Astrocyte of the cerebellum (primary cell): ENCODE data around the gene TDRD7.

Experiments
- DNase-seq: peaks from one replicate; pipeline ENCODE4 v3.0.0-alpha.2; 2011; ENCODE audit warnings: low read depth
- H3K4me3 ChIP-seq: 2 replicates; pipeline ENCODE4 v1.5.1; 2011; ENCODE audit warnings: mild to moderate bottlenecking, low read depth, low read length, moderate library complexity
- in situ Hi-C: cut with HindIII; loops from 2 replicates; pipeline ENCODE4 v1.10.0; 2017; ENCODE audit warnings: low sequenced_read_pairs
- TF ChIP-seq, protein P1 (sequence below): IDR thresholded peaks from 2 replicates; pipeline ENCODE4 v1.5.1; 2012; ENCODE audit warnings: low read length, low read depth, moderate library complexity, mild to moderate bottlenecking; ENCODE audit errors: missing control alignments

TDRD7 gene

DNA sequence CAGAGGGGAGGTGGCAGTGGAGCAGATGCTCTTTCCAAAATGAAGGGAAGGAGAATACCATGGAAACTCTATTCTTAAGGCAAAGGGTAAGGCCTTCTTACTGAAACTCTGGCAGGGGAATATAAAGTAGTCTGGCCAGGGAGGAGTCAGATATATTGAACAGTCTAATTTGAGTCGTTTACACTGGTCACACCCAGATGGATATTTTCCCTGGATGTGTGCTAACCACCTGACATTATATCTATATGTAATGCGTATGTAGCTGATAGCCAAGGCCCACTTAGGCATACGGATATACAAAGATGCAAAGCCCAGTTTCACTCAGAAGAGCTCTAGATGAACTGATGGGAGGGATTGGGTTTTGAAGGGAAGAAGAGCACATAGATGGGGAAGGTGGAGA, 7.0 kb downstream of the TDRD7 start:
- in situ Hi-C loops: no loop called here
- TF ChIP-seq, protein P1, sequence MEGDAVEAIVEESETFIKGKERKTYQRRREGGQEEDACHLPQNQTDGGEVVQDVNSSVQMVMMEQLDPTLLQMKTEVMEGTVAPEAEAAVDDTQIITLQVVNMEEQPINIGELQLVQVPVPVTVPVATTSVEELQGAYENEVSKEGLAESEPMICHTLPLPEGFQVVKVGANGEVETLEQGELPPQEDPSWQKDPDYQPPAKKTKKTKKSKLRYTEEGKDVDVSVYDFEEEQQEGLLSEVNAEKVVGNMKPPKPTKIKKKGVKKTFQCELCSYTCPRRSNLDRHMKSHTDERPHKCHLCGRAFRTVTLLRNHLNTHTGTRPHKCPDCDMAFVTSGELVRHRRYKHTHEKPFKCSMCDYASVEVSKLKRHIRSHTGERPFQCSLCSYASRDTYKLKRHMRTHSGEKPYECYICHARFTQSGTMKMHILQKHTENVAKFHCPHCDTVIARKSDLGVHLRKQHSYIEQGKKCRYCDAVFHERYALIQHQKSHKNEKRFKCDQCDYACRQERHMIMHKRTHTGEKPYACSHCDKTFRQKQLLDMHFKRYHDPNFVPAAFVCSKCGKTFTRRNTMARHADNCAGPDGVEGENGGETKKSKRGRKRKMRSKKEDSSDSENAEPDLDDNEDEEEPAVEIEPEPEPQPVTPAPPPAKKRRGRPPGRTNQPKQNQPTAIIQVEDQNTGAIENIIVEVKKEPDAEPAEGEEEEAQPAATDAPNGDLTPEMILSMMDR: no peak
- DNase-seq: no peak
- H3K4me3 ChIP-seq: no peak overlapping the region

DNA sequence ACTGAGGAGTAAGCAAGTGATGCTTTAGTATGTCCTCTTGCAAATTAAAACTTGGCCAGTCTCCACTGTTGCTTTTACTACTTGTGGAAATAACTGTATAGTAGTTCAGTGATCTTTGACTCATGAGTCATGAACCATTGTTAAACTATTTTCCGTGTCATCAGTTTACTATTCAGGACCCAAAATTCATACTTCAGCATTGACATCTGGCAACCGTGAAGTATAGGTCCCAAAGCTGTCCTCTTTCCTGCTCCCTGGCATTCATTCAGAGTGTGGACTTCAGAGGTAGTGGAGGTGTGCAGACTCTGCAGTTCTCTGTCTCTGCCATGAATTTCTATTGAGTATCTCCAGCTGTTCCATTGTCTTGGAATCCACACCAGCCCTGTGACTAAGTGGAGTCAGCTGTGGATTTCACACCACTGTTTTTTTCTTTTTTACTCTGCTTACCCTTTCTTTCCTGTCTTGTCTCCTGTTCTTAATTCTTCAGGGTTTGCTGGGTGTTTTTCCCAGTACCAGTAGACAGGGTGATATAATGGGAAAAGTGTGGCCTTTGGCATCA, 7.5 kb downstream of the TDRD7 start:
- in situ Hi-C loops: no loop called here
- DNase-seq: peak; percentile 20
- no peak overlapping the region for H3K4me3 ChIP-seq
- TF ChIP-seq, protein P1: no peak

DNA sequence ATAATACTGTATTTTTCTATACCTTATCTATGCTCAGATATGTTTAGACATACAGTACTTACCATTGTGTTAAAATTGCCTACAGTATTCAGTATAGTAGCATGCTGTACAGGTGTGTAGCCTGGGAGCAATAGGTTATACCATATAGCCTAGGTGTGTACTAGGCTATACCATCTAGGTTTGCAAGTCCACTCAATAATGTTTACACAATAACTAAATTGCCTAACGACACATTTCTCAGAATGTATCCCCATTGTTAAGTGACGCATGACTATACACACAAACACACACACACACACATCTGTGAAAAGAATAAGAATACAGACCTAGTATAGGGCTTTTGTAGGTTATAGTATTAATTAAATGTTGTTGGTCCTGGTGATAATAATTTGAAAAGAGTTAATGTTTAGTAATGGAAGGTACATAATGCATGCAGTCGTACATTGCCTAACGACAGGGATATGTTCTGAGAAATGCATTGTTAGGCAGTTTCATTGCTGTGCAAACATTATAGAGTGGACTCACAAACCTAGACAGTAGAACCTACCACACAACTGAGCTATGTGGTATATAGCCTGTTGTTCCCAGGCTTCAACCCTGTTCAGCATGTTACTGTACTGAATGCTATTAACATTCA, 13.6 kb downstream of the TDRD7 start:
- in situ Hi-C loops: no loop called here
- H3K4me3 ChIP-seq: no peak overlapping the region
- DNase-seq: no peak
- TF ChIP-seq, protein P1: no peak

DNA sequence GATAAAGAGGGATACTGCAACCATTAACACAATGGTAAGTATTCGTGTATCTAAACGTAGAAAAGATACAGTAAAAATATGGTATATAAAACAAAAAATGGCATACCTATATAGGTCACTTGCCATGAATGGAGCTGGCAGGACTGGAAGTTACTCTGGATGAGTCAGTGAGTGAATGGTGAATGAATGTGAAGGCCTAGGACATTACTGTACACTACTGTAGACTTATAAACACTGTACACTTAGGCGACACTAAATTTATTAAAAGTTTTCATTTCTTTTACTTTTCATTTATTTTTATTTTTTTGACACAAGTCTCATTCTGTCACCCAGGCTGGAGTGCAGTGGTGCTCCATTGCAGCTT, 14.1 kb downstream of the TDRD7 start:
- TF ChIP-seq, protein P1: no peak
- in situ Hi-C loops: no loop called here
- no peak for DNase-seq
- no peak overlapping the region for H3K4me3 ChIP-seq

DNA sequence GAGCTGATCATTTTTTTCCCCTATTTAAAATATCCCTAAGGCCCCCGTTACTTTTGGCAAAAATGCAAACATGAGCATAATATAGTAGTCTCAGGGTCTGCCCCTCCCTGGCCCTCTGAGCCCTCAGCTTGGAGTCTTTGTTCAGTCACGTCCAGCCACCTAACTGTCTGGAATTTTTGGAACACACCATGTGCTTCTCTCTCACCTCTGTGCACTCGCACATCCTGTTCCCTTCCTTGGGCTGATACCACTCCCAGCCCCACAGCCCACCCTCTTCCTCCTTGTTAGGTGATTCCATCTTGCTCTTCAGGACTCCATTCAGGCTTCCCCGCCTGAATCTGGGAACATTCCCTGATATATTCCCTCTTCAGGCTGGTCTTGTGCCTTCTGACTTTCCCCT, 16.0 kb downstream of the TDRD7 start:
- H3K4me3 ChIP-seq: no peak overlapping the region
- DNase-seq: no peak
- TF ChIP-seq, protein P1: no peak
- in situ Hi-C loops: no loop called here

DNA sequence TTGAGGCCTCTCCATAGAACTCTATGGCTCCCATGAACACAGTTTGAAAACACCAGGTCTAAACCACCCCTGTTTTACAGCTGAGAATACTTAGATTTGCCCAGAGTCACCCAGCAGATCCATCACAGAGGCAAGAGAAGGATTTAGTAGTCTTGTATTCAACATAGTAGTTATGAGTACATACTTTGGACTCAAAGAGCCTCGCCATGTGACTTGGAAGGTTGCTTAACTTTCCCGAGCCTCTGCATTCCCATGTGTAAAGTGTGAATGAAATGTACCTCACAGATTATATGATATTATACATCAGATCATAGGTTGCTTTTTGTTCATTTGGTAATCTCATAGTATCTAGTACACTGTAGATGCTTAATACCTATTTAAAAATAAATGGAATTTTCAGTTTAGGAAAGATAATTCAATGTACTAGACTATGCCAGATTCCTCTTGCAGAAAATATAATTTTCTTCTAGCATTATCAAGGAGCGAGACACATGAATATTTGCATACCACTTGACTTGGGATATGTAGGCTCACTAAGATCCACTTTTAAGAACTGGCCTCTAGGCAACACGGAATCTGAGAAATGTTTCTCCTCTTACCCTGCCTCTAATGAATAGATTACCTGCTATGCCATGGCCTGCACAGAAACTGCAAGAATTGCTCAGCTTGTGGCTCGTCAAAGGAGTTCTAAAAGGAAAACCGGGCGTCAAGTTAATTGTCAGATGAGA, 18.6 kb downstream of the TDRD7 start:
- TF ChIP-seq, protein P1: no peak
- in situ Hi-C loops: no loop called here
- H3K4me3 ChIP-seq: no peak overlapping the region
- DNase-seq: no peak
